Caco-2 (cell line): ENCODE data around the gene DNAH10. TPM values are rescaled to one million over a fixed set of nuclear protein-coding genes. Genes with fewer than 3 reads are reported as not detected.

Experiments
- BruUV-seq: library from RNA; stranded (reverse); fragments of 400-500 nt; replicated peaks from 2 replicates; lab custom pipeline; 2021; lab: Mats Ljungman, UMichigan
- CTCF ChIA-PET: fragments of 300-600 bp; sonication (Branson Sonifier 250); formaldehyde crosslinking; loops from one replicate; lab custom pipeline; 2022; ENCODE audit warnings: antibody characterized with exemption; lab: Charles Lee
- POLR2A ChIA-PET: fragments of 300-600 bp; sonication (Branson Sonifier 250); formaldehyde crosslinking; loops from one replicate; lab custom pipeline; 2022; ENCODE audit warnings: antibody characterized with exemption; lab: Charles Lee
- DNase-seq, 2 experiments: peaks; one replicate each; pipeline versions ENCODE4 v3.0.0 to v3.0.0-alpha.2; 2020 to 2022
- H3K27me3 ChIP-seq: replicated peaks from 2 replicates; pipeline ENCODE4 v1.6.0; 2011; ENCODE audit warnings: low read length; ENCODE audit not compliant: control insufficient read depth, insufficient read depth
- H3K36me3 ChIP-seq: 2 replicates; pipeline ENCODE4 v1.5.1; 2011; ENCODE audit warnings: low read length; ENCODE audit not compliant: control insufficient read depth, insufficient read depth
- H3K4me1 ChIP-seq: fragments of 250-450 bp; sonication (Bioruptor Pico); 2 replicates; pipeline ENCODE4 v1.5.1; 2020; ENCODE audit warnings: mild to moderate bottlenecking
- H3K4me3 ChIP-seq: 2 replicates; pipeline ENCODE4 v1.5.1; 2011; ENCODE audit warnings: low read depth, mild to moderate bottlenecking, control low read depth, low read length
- H3K9me3 ChIP-seq: fragments of 250-450 bp; sonication (Bioruptor Pico); 2 replicates; pipeline ENCODE4 v1.5.1; 2020; ENCODE audit warnings: mild to moderate bottlenecking, moderate library complexity
- H3K27ac Mint-ChIP-seq: one replicate; pipeline ENCODE4 v1.8.0; 2022; ENCODE audit warnings: mixed read lengths; ENCODE audit not compliant: unreplicated experiment
- H3K27me3 Mint-ChIP-seq: one replicate; pipeline ENCODE4 v1.8.0; 2022; ENCODE audit warnings: mixed read lengths; ENCODE audit not compliant: insufficient read depth, unreplicated experiment
- H3K36me3 Mint-ChIP-seq: one replicate; pipeline ENCODE4 v1.8.0; 2022; ENCODE audit warnings: mild to moderate bottlenecking, mixed read lengths; ENCODE audit not compliant: insufficient read depth, unreplicated experiment
- H3K4me1 Mint-ChIP-seq: one replicate; pipeline ENCODE4 v1.8.0; 2022; ENCODE audit warnings: low read depth, mixed read lengths; ENCODE audit not compliant: unreplicated experiment
- H3K4me3 Mint-ChIP-seq: one replicate; pipeline ENCODE4 v1.8.0; 2022; ENCODE audit warnings: mild to moderate bottlenecking, moderate library complexity, mixed read lengths; ENCODE audit not compliant: unreplicated experiment
- H3K9me3 Mint-ChIP-seq: one replicate; pipeline ENCODE4 v1.8.0; 2022; ENCODE audit warnings: mixed read lengths; ENCODE audit not compliant: unreplicated experiment
- CTCF ChIP-seq, 2 experiments: fragments of 200-600 bp in 1 of 2; IDR thresholded peaks; 1 replicate in 1 of 2; 2 replicates in 1 of 2; pipeline versions ENCODE4 v1.5.1 to v1.8.0; 2011 to 2022; ENCODE audit warnings: antibody characterized with exemption in 1 of 2, control low read depth in 1 of 2, inconsistent platforms in 1 of 2, low read depth in 1 of 2, low read length in 1 of 2, mild to moderate bottlenecking in 1 of 2, moderate library complexity in 1 of 2; ENCODE audit not compliant: insufficient read depth in 1 of 2, severe bottlenecking in 1 of 2, unreplicated experiment in 1 of 2
- intact Hi-C: fragments of 100-400 bp; cut with micrococcal nuclease; formaldehyde crosslinking; loops from one replicate; pipeline ENCODE4 v1.10.0; 2022; ENCODE audit not compliant: unreplicated experiment
- total RNA-seq: library from RNA; stranded (reverse); gene quantifications from 2 replicates; pipeline ENCODE4 v1.2.3, GENCODE V29; 2022

DNAH10 gene
- total RNA-seq, 1 experiment from 2014 or later: 0.45 TPM

GRCh38 chr12:123914726-123915333 is 152.7 kb downstream of the DNAH10 start:
- Histone ChIP-seq H3K4me1 (no peaks in the 10 kb centered on the region), H3K9me3 (no peaks in the 10 kb centered on the region), H3K4me3 (no peak overlapping the region), H3K36me3 (no peaks in the 10 kb centered on the region), H3K27me3 (no peaks in the 10 kb centered on the region)
- no peaks in the 10 kb centered on the region for H3K4me1 Mint-ChIP-seq
- peaks cover 19% of the 10 kb centered on the region for H3K36me3 Mint-ChIP-seq
- CTCF ChIA-PET: no interaction called here
- no peaks in the 10 kb centered on the region for H3K9me3 Mint-ChIP-seq
- no peak overlapping the region for H3K27ac Mint-ChIP-seq
- no peak for DNase-seq
- TF ChIP-seq CTCF (IDR thresholded peaks at IDR 0.05; ENCODE audit: insufficient read depth in 1 of 2, low read depth in 1 of 2, low read length in 1 of 2, severe bottlenecking in 1 of 2, unreplicated experiment in 1 of 2): no peak
- no peaks in the 10 kb centered on the region for H3K27me3 Mint-ChIP-seq
- BruUV-seq: no TSS peak
- POLR2A ChIA-PET: no interaction called here
- H3K4me3 Mint-ChIP-seq: no peak overlapping the region
- intact Hi-C loops: no loop called here

GRCh38 chr12:123916729-123917128 is 154.6 kb downstream of the DNAH10 start:
- intact Hi-C loops: no loop called here
- CTCF ChIA-PET: no interaction called here

GRCh38 chr12:123917337-123917850 is 155.3 kb downstream of the DNAH10 start:
- no peak for TF ChIP-seq CTCF (IDR thresholded peaks at IDR 0.05; ENCODE audit: insufficient read depth in 1 of 2, low read depth in 1 of 2, low read length in 1 of 2, severe bottlenecking in 1 of 2, unreplicated experiment in 1 of 2)
- DNase-seq: no peak
- H3K4me1 Mint-ChIP-seq: no peaks in the 10 kb centered on the region
- Histone ChIP-seq H3K4me3 (no peak overlapping the region), H3K9me3 (no peaks in the 10 kb centered on the region), H3K27me3 (no peaks in the 10 kb centered on the region), H3K36me3 (no peaks in the 10 kb centered on the region), H3K4me1 (no peaks in the 10 kb centered on the region)
- H3K36me3 Mint-ChIP-seq: peaks cover 6% of the 10 kb centered on the region
- intact Hi-C loops: no loop called here
- no peak overlapping the region for H3K27ac Mint-ChIP-seq
- POLR2A ChIA-PET: no interaction called here
- CTCF ChIA-PET: no interaction called here
- no peaks in the 10 kb centered on the region for H3K9me3 Mint-ChIP-seq
- no peak overlapping the region for H3K4me3 Mint-ChIP-seq
- no TSS peak for BruUV-seq
- H3K27me3 Mint-ChIP-seq: no peaks in the 10 kb centered on the region

More at GRCh38 chr12:123916729-123917128, 154.6 kb downstream of the DNAH10 start:
- Mint-ChIP-seq H3K4me1 (no peaks in the 10 kb centered on the region), H3K4me3 (no peak overlapping the region), H3K27me3 (no peaks in the 10 kb centered on the region), H3K36me3 (peaks cover 9% of the 10 kb centered on the region), H3K27ac (no peak overlapping the region), H3K9me3 (no peaks in the 10 kb centered on the region)
- BruUV-seq: no TSS peak
- POLR2A ChIA-PET: no interaction called here
- no peaks in the 10 kb centered on the region for H3K27me3 ChIP-seq
- TF ChIP-seq CTCF (IDR thresholded peaks at IDR 0.05; ENCODE audit: insufficient read depth in 1 of 2, low read depth in 1 of 2, low read length in 1 of 2, severe bottlenecking in 1 of 2, unreplicated experiment in 1 of 2): no peak
- no peaks in the 10 kb centered on the region for H3K9me3 ChIP-seq
- DNase-seq: no peak
- H3K36me3 ChIP-seq: no peaks in the 10 kb centered on the region
- H3K4me3 ChIP-seq: no peak overlapping the region
- no peaks in the 10 kb centered on the region for H3K4me1 ChIP-seq
